ACC112 (cell line): ENCODE measurements around the gene CRTC1.

Experiments
- H2AFZ ChIP-seq: fragments of 200-600 bp; sonication (generic); one replicate; pipeline ENCODE4 v1.6.0; 2017; ENCODE audit warnings: antibody characterized with exemption, low read length; ENCODE audit not compliant: unreplicated experiment
- H3K27ac ChIP-seq: fragments of 200-600 bp; sonication (generic); 2 replicates; pipeline ENCODE4 v1.5.1; 2014; ENCODE audit warnings: low read depth, mild to moderate bottlenecking, antibody characterized with exemption, low read length, moderate library complexity
- H3K27me3 ChIP-seq: fragments of 200-600 bp; sonication (generic); 2 replicates; pipeline ENCODE4 v1.6.1; 2014; ENCODE audit warnings: mild to moderate bottlenecking, antibody characterized with exemption, low read length, moderate library complexity, mixed read lengths; ENCODE audit not compliant: insufficient read depth
- H3K36me3 ChIP-seq: fragments of 200-600 bp; sonication (generic); 2 replicates; pipeline ENCODE4 v1.6.1; 2016; ENCODE audit warnings: mild to moderate bottlenecking, antibody characterized with exemption, low read length, moderate library complexity, mixed read lengths; ENCODE audit not compliant: insufficient read depth
- H3K4me1 ChIP-seq: fragments of 200-600 bp; sonication (generic); one replicate; pipeline ENCODE4 v1.6.1; 2016; ENCODE audit warnings: low read length, mixed read lengths; ENCODE audit not compliant: insufficient read depth, unreplicated experiment, control insufficient read depth
- H3K4me3 ChIP-seq: fragments of 200-600 bp; sonication (generic); 2 replicates; pipeline ENCODE4 v1.5.1; 2014; ENCODE audit warnings: mild to moderate bottlenecking, low read depth, low read length
- H3K79me2 ChIP-seq: fragments of 200-600 bp; sonication (generic); one replicate; pipeline ENCODE4 v1.6.0; 2016; ENCODE audit warnings: low read length; ENCODE audit not compliant: control insufficient read depth, unreplicated experiment, insufficient read depth

Gene CRTC1

GRCh38 chr19:18798384-18799352, 115.2 kb downstream of the CRTC1 start:
- Histone ChIP-seq H3K36me3 (no peaks in the 10 kb centered on the region), H3K4me3 (no peak overlapping the region), H3K27me3 (no peaks in the 10 kb centered on the region)

GRCh38 chr19:18799389-18799970, 116.0 kb downstream of the CRTC1 start:
- Histone ChIP-seq H3K4me1 (no peaks in the 10 kb centered on the region), H3K79me2 (no peaks in the 10 kb centered on the region), H3K27ac (no peak overlapping the region), H3K27me3 (no peaks in the 10 kb centered on the region), H2AFZ (no peak overlapping the region), H3K4me3 (no peak overlapping the region), H3K36me3 (no peaks in the 10 kb centered on the region)

More at GRCh38 chr19:18798384-18799352, 115.2 kb downstream of the CRTC1 start:
- Histone ChIP-seq H3K27ac (no peak overlapping the region), H2AFZ (no peak overlapping the region), H3K4me1 (no peaks in the 10 kb centered on the region), H3K79me2 (no peaks in the 10 kb centered on the region)

- no peaks in the 10 kb centered on the region for H3K4me1 ChIP-seq
These were observed 116.6 kb downstream of the CRTC1 start for GRCh38 chr19:18800079-18800478.

GRCh38 chr19:18800636-18801035, 117.2 kb downstream of the CRTC1 start:
- no peaks in the 10 kb centered on the region for H3K4me1 ChIP-seq
- H3K27me3 ChIP-seq = no peaks in the 10 kb centered on the region
- no peaks in the 10 kb centered on the region for H3K79me2 ChIP-seq
- no peak overlapping the region for H3K4me3 ChIP-seq
- no peak overlapping the region for H3K27ac ChIP-seq
- H2AFZ ChIP-seq = no peak overlapping the region
- H3K36me3 ChIP-seq = no peaks in the 10 kb centered on the region

More at GRCh38 chr19:18800079-18800478, 116.6 kb downstream of the CRTC1 start:
- no peak overlapping the region for H3K27ac ChIP-seq
- no peaks in the 10 kb centered on the region for H3K27me3 ChIP-seq
- no peak overlapping the region for H3K4me3 ChIP-seq
- H3K79me2 ChIP-seq = no peaks in the 10 kb centered on the region
- no peaks in the 10 kb centered on the region for H3K36me3 ChIP-seq
- H2AFZ ChIP-seq = no peak overlapping the region

- no peak overlapping the region for H3K27ac ChIP-seq
- H3K79me2 ChIP-seq = no peaks in the 10 kb centered on the region
- no peak overlapping the region for H3K4me3 ChIP-seq
- H3K4me1 ChIP-seq = no peaks in the 10 kb centered on the region
- H3K36me3 ChIP-seq = no peaks in the 10 kb centered on the region
- no peak overlapping the region for H2AFZ ChIP-seq
- no peaks in the 10 kb centered on the region for H3K27me3 ChIP-seq
These were observed 118.9 kb downstream of the CRTC1 start for GRCh38 chr19:18802354-18802753.

GRCh38 chr19:18803550-18804138, 120.2 kb downstream of the CRTC1 start:
- H3K4me1 ChIP-seq = no peaks in the 10 kb centered on the region
- H3K4me3 ChIP-seq = no peak overlapping the region
- no peaks in the 10 kb centered on the region for H3K27me3 ChIP-seq
- no peaks in the 10 kb centered on the region for H3K79me2 ChIP-seq
- no peak overlapping the region for H3K27ac ChIP-seq
- no peak overlapping the region for H2AFZ ChIP-seq
- H3K36me3 ChIP-seq = no peaks in the 10 kb centered on the region

- no peaks in the 10 kb centered on the region for H3K36me3 ChIP-seq
- no peaks in the 10 kb centered on the region for H3K27me3 ChIP-seq
- H3K27ac ChIP-seq = no peak overlapping the region
- no peaks in the 10 kb centered on the region for H3K79me2 ChIP-seq
- H2AFZ ChIP-seq = no peak overlapping the region
- H3K4me1 ChIP-seq = no peaks in the 10 kb centered on the region
- no peak overlapping the region for H3K4me3 ChIP-seq
These were observed 120.7 kb downstream of the CRTC1 start for GRCh38 chr19:18804139-18804601.

GRCh38 chr19:18804643-18805042, 121.2 kb downstream of the CRTC1 start:
- Histone ChIP-seq H3K36me3 (no peaks in the 10 kb centered on the region), H3K79me2 (no peaks in the 10 kb centered on the region), H2AFZ (no peak overlapping the region), H3K4me3 (no peak overlapping the region), H3K4me1 (peaks cover 2% of the 10 kb centered on the region), H3K27me3 (no peaks in the 10 kb centered on the region), H3K27ac (no peak overlapping the region)

- Histone ChIP-seq H2AFZ (no peak overlapping the region), H3K4me3 (no peak overlapping the region), H3K79me2 (no peaks in the 10 kb centered on the region), H3K36me3 (no peaks in the 10 kb centered on the region), H3K27ac (no peak overlapping the region), H3K4me1 (peaks cover 3% of the 10 kb centered on the region), H3K27me3 (no peaks in the 10 kb centered on the region)
These were observed 124.4 kb downstream of the CRTC1 start for GRCh38 chr19:18807861-18808331.

- peaks cover 3% of the 10 kb centered on the region for H3K4me1 ChIP-seq
- H3K4me3 ChIP-seq = peak overlapping the region; percentile 43; the same call in 1 of the 2 replicates
- H3K36me3 ChIP-seq = no peaks in the 10 kb centered on the region
- H3K79me2 ChIP-seq = no peaks in the 10 kb centered on the region
- H2AFZ ChIP-seq = peak overlapping the region; percentile 50
- peak overlapping the region; percentile 68 for H3K27ac ChIP-seq
- no peaks in the 10 kb centered on the region for H3K27me3 ChIP-seq
These were observed 125.8 kb downstream of the CRTC1 start for GRCh38 chr19:18809149-18809868.
